WI38 (cell line): ENCODE measurements around the gene LGR5.

Source experiments
- H3K4me3 ChIP-seq: 2 replicates; pipeline ENCODE4 v1.5.1; 2011; ENCODE audit warnings: low read depth, mild to moderate bottlenecking, control low read depth, low read length
- CTCF ChIP-seq: IDR thresholded peaks from 2 replicates; pipeline ENCODE4 v1.5.1; 2012; ENCODE audit warnings: low read depth, mild to moderate bottlenecking, control low read depth, low read length

Gene LGR5

GRCh38 chr12:71621938-71622337 is 182.3 kb downstream of the LGR5 start:
- H3K4me3 ChIP-seq, result no peak overlapping the region
- no peak for TF ChIP-seq CTCF

GRCh38 chr12:71625476-71625875 is 185.9 kb downstream of the LGR5 start:
- no peak overlapping the region for H3K4me3 ChIP-seq
- no peak for TF ChIP-seq CTCF

GRCh38 chr12:71626098-71626497 is 186.5 kb downstream of the LGR5 start:
- H3K4me3 ChIP-seq, result no peak overlapping the region
- no peak for TF ChIP-seq CTCF

GRCh38 chr12:71626768-71627167 is 187.2 kb downstream of the LGR5 start:
- TF ChIP-seq CTCF, result no peak

GRCh38 chr12:71627438-71628002 is 187.9 kb downstream of the LGR5 start:
- no peak overlapping the region for H3K4me3 ChIP-seq
- TF ChIP-seq CTCF, result no peak

More at GRCh38 chr12:71626768-71627167, 187.2 kb downstream of the LGR5 start:
- H3K4me3 ChIP-seq, result no peak overlapping the region
